Measurements from ENCODE around the gene SLC25A27. TPM values are rescaled to one million over a fixed set of nuclear protein-coding genes. Genes with fewer than 3 reads are reported as not detected.
A peak's percentile ranks its signal among the peaks of the same experiment; 100 is the strongest.

The SLC25A27 gene
- total and polyA plus RNA-seq, 3 donors from 2014 or later, result 26.3 to 81.8 (median 72.8) TPM

DNA sequence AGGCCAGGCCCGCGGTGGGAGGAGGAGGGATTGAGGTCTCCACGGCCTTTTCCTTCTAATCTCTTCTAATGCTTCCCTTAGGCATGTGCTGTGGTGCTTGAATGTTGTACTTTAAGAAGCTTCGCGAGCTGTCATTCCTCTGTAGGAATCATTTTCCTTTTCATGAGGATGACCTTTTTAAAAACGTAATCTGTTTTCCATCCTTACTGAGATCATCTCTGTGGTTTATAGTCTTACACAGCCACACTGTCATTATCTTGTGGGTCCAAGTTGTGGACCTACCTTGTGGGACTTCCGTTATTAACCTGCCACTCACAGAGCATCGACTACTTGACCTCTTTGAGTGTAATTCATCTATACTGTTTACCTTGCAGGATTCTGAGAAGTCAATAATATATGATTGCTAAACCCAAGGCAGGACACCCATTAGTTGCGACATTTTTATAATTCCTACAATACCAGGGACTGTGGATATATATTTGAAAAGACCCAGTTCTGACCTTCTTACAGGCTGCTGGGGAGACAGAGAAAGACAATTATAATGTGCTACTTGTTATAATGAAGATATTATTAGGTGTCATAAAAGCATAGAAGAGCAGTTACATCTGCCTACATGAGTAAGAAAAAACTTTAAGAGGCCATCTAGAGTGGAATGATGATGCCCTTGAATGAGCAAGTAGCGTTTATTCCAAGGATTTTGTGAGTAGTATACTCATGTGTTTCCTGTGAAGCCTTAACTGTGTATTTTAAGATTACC is 842 bp downstream of the SLC25A27 start:
- DNase-seq, result no peak
- Histone ChIP-seq H3K36me3 (ENCODE audit: low read depth, missing control alignments) (no peaks in the 10 kb centered on the region), H3K4me1 (no peaks in the 10 kb centered on the region), H3K4me3 (peak overlapping the region; percentile 70 to 86), H3K27me3 (no peaks in the 10 kb centered on the region), H3K9me3 (no peaks in the 10 kb centered on the region), H3K27ac (peak overlapping the region; percentile 89 to 91)
- TF ChIP-seq, protein P1, sequence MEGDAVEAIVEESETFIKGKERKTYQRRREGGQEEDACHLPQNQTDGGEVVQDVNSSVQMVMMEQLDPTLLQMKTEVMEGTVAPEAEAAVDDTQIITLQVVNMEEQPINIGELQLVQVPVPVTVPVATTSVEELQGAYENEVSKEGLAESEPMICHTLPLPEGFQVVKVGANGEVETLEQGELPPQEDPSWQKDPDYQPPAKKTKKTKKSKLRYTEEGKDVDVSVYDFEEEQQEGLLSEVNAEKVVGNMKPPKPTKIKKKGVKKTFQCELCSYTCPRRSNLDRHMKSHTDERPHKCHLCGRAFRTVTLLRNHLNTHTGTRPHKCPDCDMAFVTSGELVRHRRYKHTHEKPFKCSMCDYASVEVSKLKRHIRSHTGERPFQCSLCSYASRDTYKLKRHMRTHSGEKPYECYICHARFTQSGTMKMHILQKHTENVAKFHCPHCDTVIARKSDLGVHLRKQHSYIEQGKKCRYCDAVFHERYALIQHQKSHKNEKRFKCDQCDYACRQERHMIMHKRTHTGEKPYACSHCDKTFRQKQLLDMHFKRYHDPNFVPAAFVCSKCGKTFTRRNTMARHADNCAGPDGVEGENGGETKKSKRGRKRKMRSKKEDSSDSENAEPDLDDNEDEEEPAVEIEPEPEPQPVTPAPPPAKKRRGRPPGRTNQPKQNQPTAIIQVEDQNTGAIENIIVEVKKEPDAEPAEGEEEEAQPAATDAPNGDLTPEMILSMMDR (IDR thresholded peaks at IDR 0.05), result no peak
- no peak for TF ChIP-seq POLR2A (IDR thresholded peaks at IDR 0.05)
- 14 to 27% methylated on average over 7 to 10 of the region's 10 CpGs for WGBS, 2 donors
- intact Hi-C loops (cut with DNase I; ENCODE audit: low total_unique reads), result no loop called here

GRCh38 chr6:46655803-46656202 is 3.0 kb downstream of the SLC25A27 start:
- Histone ChIP-seq H3K36me3 (ENCODE audit: low read depth, missing control alignments) (no peaks in the 10 kb centered on the region), H3K9me3 (no peaks in the 10 kb centered on the region), H3K4me3 (no peak overlapping the region), H3K4me1 (no peaks in the 10 kb centered on the region), H3K27me3 (no peaks in the 10 kb centered on the region), H3K27ac (no peak overlapping the region)
- TF ChIP-seq POLR2A (IDR thresholded peaks at IDR 0.05), result no peak
- TF ChIP-seq, protein P1 (IDR thresholded peaks at IDR 0.05), result no peak
- WGBS, 2 donors, result 73 to 75% methylated on average over 6 of the region's 6 CpGs
- DNase-seq, result peak; percentile 29
- intact Hi-C loops (cut with DNase I; ENCODE audit: low total_unique reads), result no loop called here

DNA sequence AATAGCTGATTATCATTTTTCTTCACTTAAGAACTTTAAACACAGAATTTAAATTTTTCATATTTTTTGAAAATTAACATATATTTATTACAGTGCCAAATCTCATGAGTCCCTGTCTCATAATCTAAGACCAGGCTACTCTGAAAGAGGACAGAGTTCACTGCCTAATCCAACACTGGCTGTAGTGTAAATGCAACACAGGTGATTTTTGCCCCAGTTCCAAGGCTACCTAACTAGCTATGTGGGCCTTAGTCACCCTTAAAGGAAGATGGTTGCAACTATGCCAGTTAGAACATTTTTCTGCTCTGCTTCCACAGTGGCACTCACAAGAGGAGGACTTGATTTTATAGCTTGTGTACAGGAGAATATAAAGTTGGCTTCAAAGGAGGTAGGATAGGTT is 4.9 kb downstream of the SLC25A27 start:
- no peaks in the 10 kb centered on the region for H3K9me3 ChIP-seq
- no peak for DNase-seq
- intact Hi-C loops (cut with DNase I; ENCODE audit: low total_unique reads), result no loop called here
- no peaks in the 10 kb centered on the region for H3K36me3 ChIP-seq (ENCODE audit: low read depth, missing control alignments)
- H3K4me1 ChIP-seq, result no peaks in the 10 kb centered on the region
- H3K27ac ChIP-seq, result no peak overlapping the region
- TF ChIP-seq, protein P1 (IDR thresholded peaks at IDR 0.05), result no peak
- no peak for TF ChIP-seq POLR2A (IDR thresholded peaks at IDR 0.05)
- H3K27me3 ChIP-seq, result no peaks in the 10 kb centered on the region
- no peak overlapping the region for H3K4me3 ChIP-seq

DNA sequence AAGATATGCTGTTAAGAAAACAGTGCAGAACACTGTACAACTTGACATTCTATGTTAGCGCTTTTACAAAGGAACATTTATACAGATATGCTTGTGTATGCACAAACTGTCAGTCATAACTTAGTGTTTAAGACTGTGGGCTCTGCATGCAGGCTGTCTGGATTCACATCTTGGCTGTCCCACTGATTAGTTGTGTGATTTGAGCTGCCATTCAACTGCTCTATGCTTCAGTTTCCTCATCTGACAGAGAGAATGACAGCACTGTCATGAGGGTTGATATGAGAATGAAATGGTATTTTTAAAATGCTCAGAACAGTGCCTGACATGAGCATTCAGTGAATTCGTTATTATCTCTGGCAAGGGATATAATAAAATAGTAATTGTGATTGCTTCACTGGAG is 8.7 kb downstream of the SLC25A27 start:
- no peak overlapping the region for H3K27ac ChIP-seq
- H3K27me3 ChIP-seq, result no peaks in the 10 kb centered on the region
- no peaks in the 10 kb centered on the region for H3K9me3 ChIP-seq
- WGBS, 2 donors, result 72 to 83% methylated on average over 2 of the region's 2 CpGs
- intact Hi-C loops (cut with DNase I; ENCODE audit: low total_unique reads), result no loop called here
- DNase-seq, result no peak
- H3K4me3 ChIP-seq, result no peak overlapping the region
- H3K4me1 ChIP-seq, result no peaks in the 10 kb centered on the region
- no peak for TF ChIP-seq POLR2A (IDR thresholded peaks at IDR 0.05)
- TF ChIP-seq, protein P1 (IDR thresholded peaks at IDR 0.05), result no peak
- H3K36me3 ChIP-seq (ENCODE audit: low read depth, missing control alignments), result no peaks in the 10 kb centered on the region

DNA sequence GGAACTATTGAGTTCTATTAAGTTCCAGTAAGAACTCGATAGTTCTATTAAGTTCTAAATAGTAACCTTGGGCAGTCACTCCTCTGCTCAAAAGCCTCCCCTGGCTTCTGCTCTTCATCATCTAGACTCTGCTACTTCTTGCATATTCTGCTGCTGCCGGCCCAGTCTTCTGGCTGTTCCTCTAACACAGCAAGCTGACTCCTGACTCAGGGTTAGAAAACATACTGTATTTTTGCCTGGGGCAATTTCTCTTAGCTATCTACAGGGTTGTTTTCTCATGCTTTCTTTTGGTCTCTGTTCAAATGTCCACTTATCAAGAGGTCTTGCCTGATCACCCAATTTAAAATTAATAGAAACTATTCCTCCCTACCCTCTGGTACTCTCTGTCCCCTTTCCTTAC is 14.6 kb downstream of the SLC25A27 start:
- no peaks in the 10 kb centered on the region for H3K4me1 ChIP-seq
- TF ChIP-seq POLR2A (IDR thresholded peaks at IDR 0.05), result no peak
- TF ChIP-seq, protein P1 (IDR thresholded peaks at IDR 0.05), result no peak
- no peaks in the 10 kb centered on the region for H3K36me3 ChIP-seq (ENCODE audit: low read depth, missing control alignments)
- H3K27ac ChIP-seq, result no peak overlapping the region
- no peak for DNase-seq
- H3K27me3 ChIP-seq, result no peaks in the 10 kb centered on the region
- 93 to 96% methylated on average over 2 of the region's 2 CpGs for WGBS, 2 donors
- intact Hi-C loops (cut with DNase I; ENCODE audit: low total_unique reads), result no loop called here
- no peaks in the 10 kb centered on the region for H3K9me3 ChIP-seq
- no peak overlapping the region for H3K4me3 ChIP-seq
